Measurements from ENCODE around the gene TAS2R31.
"Not testable (repeated sequence)": the region's sequence is repeated elsewhere in the genome, so short reads cannot be mapped to it uniquely, and the experiment has no call there.

The TAS2R31 gene

DNA sequence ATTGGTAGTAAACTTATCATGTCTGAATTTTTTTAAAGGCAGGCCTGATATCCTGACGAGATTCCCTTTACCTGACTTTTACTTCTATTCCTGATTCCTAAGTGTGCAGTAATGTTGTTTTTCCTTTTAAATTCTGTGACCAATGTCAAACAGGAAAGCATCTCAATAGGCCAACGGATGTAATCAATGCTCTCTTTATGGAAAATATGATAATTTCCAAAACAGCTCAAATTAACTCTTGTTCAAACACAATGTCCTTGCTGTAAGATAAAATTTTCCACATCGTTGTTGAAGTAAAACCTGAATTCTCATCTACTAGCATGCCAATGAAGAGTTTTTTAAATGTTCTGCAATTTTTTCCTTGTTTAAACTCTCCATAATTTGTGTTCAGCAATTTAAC lies 8.0 kb upstream of the TAS2R31 start:
- no peaks in the 10 kb centered on the region for H3K27me3 ChIP-seq (replicated peaks in 2 of 5; ENCODE audit: control insufficient read depth in 4 of 5, insufficient read depth in 5 of 5, low read length in 4 of 5)
- H3K9me3 ChIP-seq (ENCODE audit: control extremely low read depth in 1 of 5, control insufficient read depth in 4 of 5, insufficient read depth in 2 of 5, low read depth in 1 of 5, low read length in 4 of 5), result peaks cover 0 to 12% (median 1%) of the 10 kb centered on the region in 5 experiments
- CTCF ChIA-PET, result no interaction called here
- no peak for DNase-seq
- POLR2A ChIA-PET, result no interaction called here
- H3K4me3 ChIP-seq (ENCODE audit: control insufficient read depth in 1 of 7, extremely low read depth in 1 of 7, insufficient read depth in 4 of 7, low read depth in 2 of 7, low read length in 6 of 7), result no peak overlapping the region
- 92% methylated on average over 2 of the region's 3 CpGs for whole genome bisulfite sequencing (ENCODE audit: insufficient coverage)
- H3K36me3 ChIP-seq (ENCODE audit: control insufficient read depth in 4 of 4, insufficient read depth in 4 of 4, low read length in 3 of 4), result peaks cover 0 to 35% (median 4%) of the 10 kb centered on the region in 4 experiments
- H3K4me1 ChIP-seq (ENCODE audit: control extremely low read depth in 1 of 4, control insufficient read depth in 4 of 4, insufficient read depth in 4 of 4, low read length in 3 of 4), result no peaks in the 10 kb centered on the region
- no peak overlapping the region for H3K27ac ChIP-seq (ENCODE audit: insufficient read depth in 1 of 2, low read depth in 1 of 2, low read length in 2 of 2, poor library complexity in 1 of 2, severe bottlenecking in 2 of 2)

DNA sequence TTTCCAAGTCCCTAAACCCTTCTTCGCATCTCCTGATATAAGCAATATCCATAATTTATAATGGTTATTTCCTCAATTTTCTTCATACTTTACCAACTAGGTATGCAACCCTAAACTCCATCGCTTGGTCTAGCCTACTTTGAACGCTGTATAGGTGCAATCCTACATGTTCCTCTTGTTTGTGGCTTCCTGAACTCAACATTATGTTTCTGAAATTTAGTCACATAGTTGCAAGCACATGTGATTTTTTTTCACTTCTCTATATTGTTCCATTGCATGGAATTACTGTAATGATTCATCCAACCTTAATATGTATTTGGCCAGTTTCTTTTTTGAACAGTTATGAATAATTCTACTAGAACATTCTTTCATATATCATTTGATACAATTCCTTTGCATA lies 2.8 kb upstream of the TAS2R31 start:
- CTCF ChIA-PET; H3K4me3 ChIP-seq (ENCODE audit: control insufficient read depth in 1 of 7, extremely low read depth in 1 of 7, insufficient read depth in 4 of 7, low read depth in 2 of 7, low read length in 6 of 7); H3K27me3 ChIP-seq (replicated peaks in 2 of 5; ENCODE audit: control insufficient read depth in 4 of 5, insufficient read depth in 5 of 5, low read length in 4 of 5); POLR2A ChIA-PET; H3K9me3 ChIP-seq (ENCODE audit: control extremely low read depth in 1 of 5, control insufficient read depth in 4 of 5, insufficient read depth in 2 of 5, low read depth in 1 of 5, low read length in 4 of 5); DNase-seq; H3K4me1 ChIP-seq (ENCODE audit: control extremely low read depth in 1 of 4, control insufficient read depth in 4 of 4, insufficient read depth in 4 of 4, low read length in 3 of 4); H3K27ac ChIP-seq (ENCODE audit: insufficient read depth in 1 of 2, low read depth in 1 of 2, low read length in 2 of 2, poor library complexity in 1 of 2, severe bottlenecking in 2 of 2): not testable (repeated sequence)
- no CpG with 5 or more reads among the region's 3 CpGs for WGBS (ENCODE audit: insufficient coverage)
- H3K36me3 ChIP-seq (ENCODE audit: control insufficient read depth in 4 of 4, insufficient read depth in 4 of 4, low read length in 3 of 4), result peaks cover 0 to 13% (median 3%) of the 10 kb centered on the region in 4 experiments

DNA sequence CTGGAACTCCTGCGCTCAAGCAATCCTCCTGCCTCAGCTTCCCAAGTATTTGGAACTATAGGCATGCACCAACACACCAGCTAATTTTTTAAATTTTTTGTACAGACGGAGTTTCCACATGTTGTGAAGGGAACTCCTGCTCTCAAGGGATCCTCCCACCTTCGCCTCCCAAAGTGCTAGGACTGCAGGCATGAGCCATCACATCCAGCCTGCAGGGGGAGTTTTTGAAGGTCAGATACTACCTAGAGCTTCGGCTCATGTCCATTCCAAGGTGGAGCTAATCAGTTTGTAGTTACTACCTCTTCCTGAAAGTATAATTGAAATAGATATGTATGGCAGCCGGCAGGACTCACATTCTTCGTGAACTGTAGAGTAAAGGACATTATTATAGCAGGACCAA lies 5.1 kb downstream of the TAS2R31 start:
- Histone ChIP-seq H3K9me3 (ENCODE audit: control extremely low read depth in 1 of 5, control insufficient read depth in 4 of 5, insufficient read depth in 2 of 5, low read depth in 1 of 5, low read length in 4 of 5) (peaks cover 0 to 12% (median 0%) of the 10 kb centered on the region in 5 experiments), H3K27ac (ENCODE audit: insufficient read depth in 1 of 2, low read depth in 1 of 2, low read length in 2 of 2, poor library complexity in 1 of 2, severe bottlenecking in 2 of 2) (no peak overlapping the region), H3K4me3 (ENCODE audit: control insufficient read depth in 1 of 7, extremely low read depth in 1 of 7, insufficient read depth in 4 of 7, low read depth in 2 of 7, low read length in 6 of 7) (no peak overlapping the region), H3K4me1 (ENCODE audit: control extremely low read depth in 1 of 4, control insufficient read depth in 4 of 4, insufficient read depth in 4 of 4, low read length in 3 of 4) (no peaks in the 10 kb centered on the region), H3K27me3 (replicated peaks in 2 of 5; ENCODE audit: control insufficient read depth in 4 of 5, insufficient read depth in 5 of 5, low read length in 4 of 5) (no peaks in the 10 kb centered on the region), H3K36me3 (ENCODE audit: control insufficient read depth in 4 of 4, insufficient read depth in 4 of 4, low read length in 3 of 4) (peaks cover 7 to 26% (median 12%) of the 10 kb centered on the region in 4 experiments)
- POLR2A ChIA-PET, result no interaction called here
- no peak for DNase-seq
- WGBS (ENCODE audit: insufficient coverage), result 96% methylated on average over 3 of the region's 6 CpGs
- CTCF ChIA-PET, result no interaction called here

DNA sequence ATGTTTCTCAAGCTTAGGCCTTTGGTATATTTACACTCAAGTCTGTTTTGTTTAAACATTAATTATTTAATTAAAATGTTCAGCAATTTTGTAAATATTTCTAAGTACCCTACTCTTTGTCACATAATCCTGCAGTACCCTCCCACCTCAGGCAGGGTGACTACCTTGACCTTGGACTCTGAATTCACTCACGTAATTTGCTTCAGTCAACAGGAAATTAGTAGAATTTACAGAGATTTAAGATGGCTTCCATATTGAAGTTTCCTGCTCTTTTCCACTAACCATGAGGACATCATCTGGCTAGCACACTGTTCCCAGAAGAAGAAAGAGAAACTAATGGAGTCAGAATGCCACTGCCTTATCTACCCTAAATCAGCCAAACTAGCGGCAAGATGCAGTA lies 7.8 kb downstream of the TAS2R31 start:
- no peak overlapping the region for H3K4me3 ChIP-seq (ENCODE audit: control insufficient read depth in 1 of 7, extremely low read depth in 1 of 7, insufficient read depth in 4 of 7, low read depth in 2 of 7, low read length in 6 of 7)
- H3K36me3 ChIP-seq (ENCODE audit: control insufficient read depth in 4 of 4, insufficient read depth in 4 of 4, low read length in 3 of 4), result peaks cover 7 to 26% (median 12%) of the 10 kb centered on the region in 4 experiments
- no peaks in the 10 kb centered on the region for H3K4me1 ChIP-seq (ENCODE audit: control extremely low read depth in 1 of 4, control insufficient read depth in 4 of 4, insufficient read depth in 4 of 4, low read length in 3 of 4)
- peaks cover 0 to 12% (median 0%) of the 10 kb centered on the region in 5 experiments for H3K9me3 ChIP-seq (ENCODE audit: control extremely low read depth in 1 of 5, control insufficient read depth in 4 of 5, insufficient read depth in 2 of 5, low read depth in 1 of 5, low read length in 4 of 5)
- H3K27ac ChIP-seq (ENCODE audit: insufficient read depth in 1 of 2, low read depth in 1 of 2, low read length in 2 of 2, poor library complexity in 1 of 2, severe bottlenecking in 2 of 2), result no peak overlapping the region
- no peak for DNase-seq
- WGBS (ENCODE audit: insufficient coverage), result no CpG with 5 or more reads among the region's 2 CpGs
- POLR2A ChIA-PET, result no interaction called here
- H3K27me3 ChIP-seq (replicated peaks in 2 of 5; ENCODE audit: control insufficient read depth in 4 of 5, insufficient read depth in 5 of 5, low read length in 4 of 5), result no peaks in the 10 kb centered on the region
- CTCF ChIA-PET, result no interaction called here

DNA sequence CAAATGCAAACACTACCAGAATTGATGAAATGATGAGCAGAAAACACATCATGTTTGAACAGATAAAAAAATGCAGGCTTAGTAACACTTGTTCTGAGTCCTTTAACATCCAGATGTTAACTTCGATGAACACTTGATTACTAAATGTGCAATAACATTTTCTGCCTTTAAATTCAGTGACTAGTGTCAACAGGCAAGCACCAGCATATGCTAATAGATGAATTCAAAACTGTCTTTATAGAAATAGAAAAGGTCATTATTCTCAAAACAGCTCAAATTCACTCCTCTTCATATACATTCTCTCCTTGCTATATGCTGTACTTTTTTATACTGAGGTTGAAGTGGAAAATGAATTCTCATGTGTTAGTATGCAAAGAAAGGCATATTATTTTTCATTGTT lies 8.7 kb downstream of the TAS2R31 start, which contains the start of gene TAS2R19:
Gene TAS2R19 (minus strand): TSS at position 101 of the 400 bp plus-strand sequence. CDS start 49 bp downstream, at position 52.
- WGBS (ENCODE audit: insufficient coverage), result 100% methylated on average over 1 of the region's 1 CpG
- no peak for DNase-seq
- POLR2A ChIA-PET, result no interaction called here
- Histone ChIP-seq H3K27ac (ENCODE audit: insufficient read depth in 1 of 2, low read depth in 1 of 2, low read length in 2 of 2, poor library complexity in 1 of 2, severe bottlenecking in 2 of 2) (no peak within 1 kb of the TSS), H3K4me1 (ENCODE audit: control extremely low read depth in 1 of 4, control insufficient read depth in 4 of 4, insufficient read depth in 4 of 4, low read length in 3 of 4) (no peaks in the 10 kb centered on the region), H3K27me3 (replicated peaks in 2 of 5; ENCODE audit: control insufficient read depth in 4 of 5, insufficient read depth in 5 of 5, low read length in 4 of 5) (no peaks in the 10 kb centered on the region), H3K9me3 (ENCODE audit: control extremely low read depth in 1 of 5, control insufficient read depth in 4 of 5, insufficient read depth in 2 of 5, low read depth in 1 of 5, low read length in 4 of 5) (peaks cover 0 to 12% (median 0%) of the 10 kb centered on the region in 5 experiments), H3K4me3 (ENCODE audit: control insufficient read depth in 1 of 7, extremely low read depth in 1 of 7, insufficient read depth in 4 of 7, low read depth in 2 of 7, low read length in 6 of 7) (no peak within 1 kb of the TSS), H3K36me3 (ENCODE audit: control insufficient read depth in 4 of 4, insufficient read depth in 4 of 4, low read length in 3 of 4) (peaks cover 5 to 19% (median 10%) of the 10 kb centered on the region in 4 experiments)
- CTCF ChIA-PET, result no interaction called here

DNA sequence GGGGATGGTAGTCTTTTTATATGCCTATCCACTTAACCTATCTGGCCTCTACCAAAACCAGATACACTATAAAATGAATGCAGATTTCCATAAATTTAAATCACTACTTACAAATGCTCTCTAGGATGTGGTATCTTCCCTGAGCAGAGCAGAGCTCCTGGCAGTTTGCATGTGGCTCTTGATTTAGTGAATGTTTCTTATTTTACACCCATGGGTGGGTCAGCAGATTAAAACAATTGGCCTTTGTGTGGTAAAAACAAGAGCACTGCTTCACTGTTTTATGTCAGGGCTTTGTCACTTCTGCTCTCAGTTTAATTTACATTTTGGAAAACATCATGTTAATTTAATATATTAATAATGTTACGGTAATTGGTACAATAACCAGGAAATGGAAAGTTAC lies 14.3 kb downstream of the TAS2R31 start:
- peaks cover 0 to 4% (median under 1%) of the 10 kb centered on the region in 4 experiments for H3K4me1 ChIP-seq (ENCODE audit: control extremely low read depth in 1 of 4, control insufficient read depth in 4 of 4, insufficient read depth in 4 of 4, low read length in 3 of 4)
- no peaks in the 10 kb centered on the region for H3K27me3 ChIP-seq (replicated peaks in 2 of 5; ENCODE audit: control insufficient read depth in 4 of 5, insufficient read depth in 5 of 5, low read length in 4 of 5)
- WGBS (ENCODE audit: insufficient coverage), result no CpG with 5 or more reads among the region's 1 CpG
- ChIA-PET CTCF (no interaction called here), POLR2A (no interaction called here)
- H3K4me3 ChIP-seq (ENCODE audit: control insufficient read depth in 1 of 7, extremely low read depth in 1 of 7, insufficient read depth in 4 of 7, low read depth in 2 of 7, low read length in 6 of 7), result no peak overlapping the region
- no peak overlapping the region for H3K27ac ChIP-seq (ENCODE audit: insufficient read depth in 1 of 2, low read depth in 1 of 2, low read length in 2 of 2, poor library complexity in 1 of 2, severe bottlenecking in 2 of 2)
- no peak for DNase-seq
- no peaks in the 10 kb centered on the region for H3K9me3 ChIP-seq (ENCODE audit: control extremely low read depth in 1 of 5, control insufficient read depth in 4 of 5, insufficient read depth in 2 of 5, low read depth in 1 of 5, low read length in 4 of 5)
- H3K36me3 ChIP-seq (ENCODE audit: control insufficient read depth in 4 of 4, insufficient read depth in 4 of 4, low read length in 3 of 4), result peaks cover 0 to 17% (median 4%) of the 10 kb centered on the region in 4 experiments

DNA sequence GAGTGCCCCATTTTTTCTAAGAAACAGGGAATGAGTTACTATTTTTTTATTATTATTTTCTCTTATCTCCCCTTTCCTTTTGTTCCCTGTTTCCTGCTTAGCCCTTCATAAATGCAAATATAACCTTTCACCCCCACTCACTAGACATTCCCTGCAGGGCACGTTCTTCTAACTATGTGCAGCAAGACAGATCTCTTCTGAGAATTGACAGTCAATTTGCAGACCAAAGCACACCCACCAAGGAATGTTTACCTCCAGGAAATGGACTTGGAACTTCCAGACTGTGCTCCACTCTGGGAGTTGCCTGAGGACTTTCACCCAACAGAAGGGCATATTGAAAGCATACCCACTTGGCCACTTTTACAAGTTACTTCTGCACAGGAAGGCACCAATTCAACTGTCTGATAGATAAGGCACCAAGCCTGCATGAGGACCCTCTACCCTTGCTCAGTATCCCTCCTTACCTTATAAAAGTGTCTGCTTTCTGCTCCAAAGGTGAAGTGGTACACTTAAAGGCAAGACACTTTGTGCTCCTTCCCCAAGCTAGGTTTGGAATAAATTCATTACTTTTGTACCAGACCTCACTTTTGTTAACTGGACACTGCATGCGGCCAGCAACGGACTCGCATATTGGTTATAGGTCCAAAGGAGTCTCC lies 15.3 kb downstream of the TAS2R31 start:
- Histone ChIP-seq H3K4me1 (ENCODE audit: control extremely low read depth in 1 of 4, control insufficient read depth in 4 of 4, insufficient read depth in 4 of 4, low read length in 3 of 4) (peaks cover 0 to 4% (median under 1%) of the 10 kb centered on the region in 4 experiments), H3K36me3 (ENCODE audit: control insufficient read depth in 4 of 4, insufficient read depth in 4 of 4, low read length in 3 of 4) (peaks cover 0 to 14% (median 3%) of the 10 kb centered on the region in 4 experiments), H3K4me3 (ENCODE audit: control insufficient read depth in 1 of 7, extremely low read depth in 1 of 7, insufficient read depth in 4 of 7, low read depth in 2 of 7, low read length in 6 of 7) (no peak overlapping the region), H3K27ac (ENCODE audit: insufficient read depth in 1 of 2, low read depth in 1 of 2, low read length in 2 of 2, poor library complexity in 1 of 2, severe bottlenecking in 2 of 2) (no peak overlapping the region), H3K27me3 (replicated peaks in 2 of 5; ENCODE audit: control insufficient read depth in 4 of 5, insufficient read depth in 5 of 5, low read length in 4 of 5) (no peaks in the 10 kb centered on the region), H3K9me3 (ENCODE audit: control extremely low read depth in 1 of 5, control insufficient read depth in 4 of 5, insufficient read depth in 2 of 5, low read depth in 1 of 5, low read length in 4 of 5) (no peaks in the 10 kb centered on the region)
- POLR2A ChIA-PET, result no interaction called here
- CTCF ChIA-PET, result no interaction called here
- 100% methylated on average over 3 of the region's 4 CpGs for WGBS (ENCODE audit: insufficient coverage)
- no peak for DNase-seq
